Measurements from ENCODE around the gene LCE1A.

GRCh38 chr1:152796421-152796820 lies 30.9 kb upstream of the LCE1A start, which contains the start of gene LCE1D:
- TF ChIP-seq, protein P1, sequence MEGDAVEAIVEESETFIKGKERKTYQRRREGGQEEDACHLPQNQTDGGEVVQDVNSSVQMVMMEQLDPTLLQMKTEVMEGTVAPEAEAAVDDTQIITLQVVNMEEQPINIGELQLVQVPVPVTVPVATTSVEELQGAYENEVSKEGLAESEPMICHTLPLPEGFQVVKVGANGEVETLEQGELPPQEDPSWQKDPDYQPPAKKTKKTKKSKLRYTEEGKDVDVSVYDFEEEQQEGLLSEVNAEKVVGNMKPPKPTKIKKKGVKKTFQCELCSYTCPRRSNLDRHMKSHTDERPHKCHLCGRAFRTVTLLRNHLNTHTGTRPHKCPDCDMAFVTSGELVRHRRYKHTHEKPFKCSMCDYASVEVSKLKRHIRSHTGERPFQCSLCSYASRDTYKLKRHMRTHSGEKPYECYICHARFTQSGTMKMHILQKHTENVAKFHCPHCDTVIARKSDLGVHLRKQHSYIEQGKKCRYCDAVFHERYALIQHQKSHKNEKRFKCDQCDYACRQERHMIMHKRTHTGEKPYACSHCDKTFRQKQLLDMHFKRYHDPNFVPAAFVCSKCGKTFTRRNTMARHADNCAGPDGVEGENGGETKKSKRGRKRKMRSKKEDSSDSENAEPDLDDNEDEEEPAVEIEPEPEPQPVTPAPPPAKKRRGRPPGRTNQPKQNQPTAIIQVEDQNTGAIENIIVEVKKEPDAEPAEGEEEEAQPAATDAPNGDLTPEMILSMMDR (IDR thresholded peaks at IDR 0.05; ENCODE audit: low read depth, low read length, poor library complexity, severe bottlenecking), result no peak
- TF ChIP-seq EZH2phosphoT487 (IDR thresholded peaks at IDR 0.05; ENCODE audit: borderline replicate concordance, low read length), result no peak
